Measurements from ENCODE around the gene LBX2.

The LBX2 gene

GRCh38 chr2:74525717-74526648, 26.6 kb upstream of the LBX2 start, which contains the start of gene DQX1:
Gene DQX1 (minus strand): TSS chr2:74526231. CDS start chr2:74525729, 502 bp downstream.
- DNase-seq = no peak

DNA sequence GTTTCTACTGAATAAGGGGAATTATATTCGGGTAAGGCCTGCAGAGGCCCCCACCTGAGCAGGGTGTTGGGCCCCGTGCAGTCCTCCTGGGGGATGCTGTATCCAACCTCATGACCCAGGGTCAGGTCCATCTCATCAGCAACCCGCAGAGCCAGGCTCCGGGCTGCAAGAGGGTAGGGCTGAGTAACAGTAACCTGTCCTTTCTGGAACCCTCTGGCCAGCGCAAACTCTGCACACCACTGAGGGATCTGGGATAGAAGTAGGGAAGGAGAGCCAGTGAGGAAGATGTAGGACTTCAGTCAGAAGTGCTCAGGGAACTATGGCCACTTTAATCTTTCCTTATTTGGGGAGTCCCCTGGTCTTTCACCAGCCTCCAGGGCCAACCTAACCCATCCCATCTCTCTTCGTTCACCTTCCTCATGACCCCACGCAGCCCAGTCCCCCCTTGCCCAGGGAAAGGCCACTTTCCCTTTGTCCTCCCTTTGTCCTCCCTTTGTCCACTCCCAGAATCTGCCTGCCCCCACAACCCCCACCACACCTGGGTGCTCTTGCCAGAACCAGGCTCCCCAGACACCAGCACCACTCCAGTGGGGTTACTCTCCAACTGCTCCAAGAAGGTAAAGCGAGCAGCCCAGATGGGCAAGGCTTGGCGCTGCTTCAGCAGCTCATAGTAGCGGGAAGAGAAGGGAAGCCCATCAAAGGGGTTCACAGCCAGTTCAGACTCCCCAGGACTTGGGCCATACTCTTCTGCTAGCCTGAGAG, 25.7 kb upstream of the LBX2 start:
- no peak for DNase-seq

DNA sequence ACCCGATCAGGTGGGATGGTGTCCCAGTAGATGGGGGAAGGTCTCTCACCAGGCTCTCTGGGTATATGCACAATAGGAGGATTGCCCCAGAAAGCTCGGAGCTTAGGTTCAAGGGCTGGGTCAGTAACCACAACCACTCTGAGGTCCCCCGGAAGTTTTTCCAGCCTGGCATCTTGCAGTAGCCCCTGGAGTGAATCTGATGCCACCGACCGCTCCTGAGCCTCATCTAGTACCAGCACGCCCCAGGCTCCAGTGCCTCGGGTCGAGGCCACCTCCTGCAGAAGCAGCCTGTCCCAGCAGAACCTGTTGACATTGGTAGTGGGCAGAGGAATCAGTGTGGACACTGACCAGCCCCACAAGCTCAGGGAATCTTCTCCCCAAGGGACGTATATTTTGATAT, 24.6 kb upstream of the LBX2 start:
- DNase-seq = no peak

GRCh38 chr2:74522516-74522915, 23.1 kb upstream of the LBX2 start:
- DNase-seq = no peak

DNA sequence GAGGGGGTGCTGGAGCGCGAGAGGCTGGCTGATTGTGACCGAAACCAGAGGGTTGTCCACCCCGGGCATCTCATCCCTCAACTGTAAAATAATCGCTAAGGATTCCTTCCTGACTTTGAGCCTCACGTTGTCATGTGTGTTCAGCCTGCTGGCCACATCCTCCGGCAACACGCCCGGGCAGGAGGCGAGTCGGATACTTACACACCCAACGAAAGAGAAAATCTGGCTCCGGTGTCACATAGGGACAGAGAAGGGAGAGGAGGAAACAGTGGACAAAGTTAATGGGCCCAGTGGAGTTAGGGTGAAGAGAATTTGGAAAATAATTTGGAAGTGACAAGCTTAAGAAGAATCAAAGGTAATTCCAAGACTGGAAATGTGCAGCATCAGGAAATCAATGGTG, 17.2 kb upstream of the LBX2 start:
- DNase-seq = no peak

DNA sequence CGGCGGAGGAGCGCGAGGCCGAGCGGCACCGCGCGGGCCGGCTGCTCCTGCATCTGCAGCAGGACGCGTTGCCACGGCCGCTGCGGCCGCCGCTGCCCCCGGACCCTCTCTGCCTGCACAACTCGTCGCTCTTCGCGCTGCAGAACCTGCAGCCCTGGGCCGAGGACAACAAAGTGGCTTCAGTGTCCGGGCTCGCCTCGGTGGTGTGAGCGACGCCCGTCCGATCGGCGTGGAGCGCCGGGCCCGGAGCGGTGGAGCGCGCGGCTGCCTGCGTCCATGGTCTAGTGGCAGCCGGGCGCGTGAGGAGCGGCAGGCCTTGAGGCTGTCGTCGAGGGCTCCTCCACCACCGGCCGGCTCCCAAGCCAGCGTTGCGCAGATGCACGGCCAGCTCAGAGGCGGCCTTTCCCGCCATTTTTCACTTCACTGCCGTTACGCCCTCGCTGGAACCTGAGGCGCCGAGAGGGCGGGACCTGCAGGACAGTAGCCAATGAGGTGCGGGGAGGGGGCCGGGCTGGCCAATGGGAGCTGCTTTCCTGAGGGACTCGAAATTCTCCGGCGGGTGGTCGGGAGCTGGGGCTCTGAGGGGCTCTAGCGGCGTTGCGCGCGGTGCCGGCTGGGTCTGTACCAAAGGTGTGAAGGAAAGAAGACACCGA, 16.7 kb upstream of the LBX2 start:
- DNase-seq = no peak

DNA sequence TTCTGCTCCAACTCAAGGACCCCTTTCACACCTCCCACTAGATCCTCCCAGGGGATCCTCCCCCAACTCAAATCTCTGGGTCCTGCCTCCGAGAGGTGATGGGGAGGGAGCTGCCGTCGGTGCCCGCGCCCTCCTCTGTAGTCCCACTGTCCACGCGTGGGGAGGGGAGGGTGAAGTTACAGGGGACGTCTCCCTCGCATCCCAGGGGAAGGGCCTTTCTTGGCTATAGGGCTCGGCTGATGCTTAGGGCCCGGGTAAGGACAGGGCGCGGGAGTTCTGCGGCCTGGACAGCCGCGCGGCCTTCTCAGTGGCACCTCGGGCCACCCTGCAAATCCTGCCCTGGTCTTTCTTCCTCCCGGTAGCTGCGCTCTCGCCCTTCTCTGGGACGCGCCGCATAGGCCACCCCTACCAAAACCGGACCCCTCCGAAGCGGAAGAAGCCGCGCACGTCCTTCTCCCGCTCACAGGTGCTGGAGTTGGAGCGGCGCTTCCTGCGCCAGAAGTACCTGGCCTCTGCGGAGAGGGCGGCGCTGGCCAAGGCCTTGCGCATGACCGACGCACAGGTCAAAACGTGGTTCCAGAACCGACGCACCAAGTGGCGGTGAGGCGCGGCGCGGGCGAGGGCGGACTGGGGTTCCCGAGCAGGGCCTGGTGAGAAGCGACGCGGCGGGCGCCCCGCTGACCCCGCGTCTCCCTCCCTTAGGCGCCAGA, 16.0 kb upstream of the LBX2 start:
- no peak for DNase-seq

DNA sequence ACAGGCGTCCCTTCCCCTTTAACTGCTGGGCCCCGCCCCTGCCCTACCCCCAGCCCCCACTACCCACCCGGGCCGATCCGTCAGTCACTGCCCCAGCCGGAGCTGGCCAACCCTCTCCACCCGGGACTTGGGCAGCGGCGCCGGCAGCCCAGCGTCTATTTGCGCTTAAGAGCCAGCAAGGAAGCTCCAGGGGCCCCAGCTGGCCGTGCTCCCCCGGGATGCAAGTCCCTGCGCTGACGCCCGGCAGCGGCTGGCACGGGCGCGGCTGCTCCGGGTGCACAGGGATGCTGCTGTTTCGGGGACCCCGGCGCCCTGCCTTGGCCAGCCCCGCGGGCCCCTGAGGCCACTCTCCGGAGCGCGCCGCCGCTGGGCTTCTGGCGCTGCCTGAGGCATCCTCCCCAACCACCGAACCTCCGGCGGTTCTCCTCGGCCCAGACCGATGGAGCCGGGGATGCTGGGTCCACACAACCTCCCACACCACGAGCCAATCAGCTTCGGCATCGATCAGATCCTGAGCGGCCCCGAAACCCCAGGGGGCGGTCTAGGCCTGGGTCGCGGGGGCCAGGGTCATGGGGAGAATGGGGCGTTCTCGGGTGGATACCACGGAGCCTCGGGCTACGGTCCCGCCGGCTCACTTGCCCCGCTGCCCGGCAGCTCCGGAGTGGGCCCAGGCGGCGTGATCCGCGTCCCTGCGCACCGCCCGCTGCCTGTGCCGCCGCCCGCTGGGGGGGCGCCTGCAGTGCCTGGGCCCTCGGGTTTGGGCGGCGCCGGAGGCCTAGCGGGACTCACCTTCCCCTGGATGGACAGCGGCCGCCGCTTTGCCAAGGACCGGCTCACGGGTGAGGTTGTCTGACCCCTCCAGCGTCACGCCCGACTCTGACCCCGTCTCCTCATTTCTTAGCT, 15.2 kb upstream of the LBX2 start, which contains the start of gene TLX2:
TSS of gene TLX2 (plus strand) at position 83 of the 903 bp plus-strand sequence. CDS start at position 440, 357 bp downstream.
- no peak for DNase-seq

DNA sequence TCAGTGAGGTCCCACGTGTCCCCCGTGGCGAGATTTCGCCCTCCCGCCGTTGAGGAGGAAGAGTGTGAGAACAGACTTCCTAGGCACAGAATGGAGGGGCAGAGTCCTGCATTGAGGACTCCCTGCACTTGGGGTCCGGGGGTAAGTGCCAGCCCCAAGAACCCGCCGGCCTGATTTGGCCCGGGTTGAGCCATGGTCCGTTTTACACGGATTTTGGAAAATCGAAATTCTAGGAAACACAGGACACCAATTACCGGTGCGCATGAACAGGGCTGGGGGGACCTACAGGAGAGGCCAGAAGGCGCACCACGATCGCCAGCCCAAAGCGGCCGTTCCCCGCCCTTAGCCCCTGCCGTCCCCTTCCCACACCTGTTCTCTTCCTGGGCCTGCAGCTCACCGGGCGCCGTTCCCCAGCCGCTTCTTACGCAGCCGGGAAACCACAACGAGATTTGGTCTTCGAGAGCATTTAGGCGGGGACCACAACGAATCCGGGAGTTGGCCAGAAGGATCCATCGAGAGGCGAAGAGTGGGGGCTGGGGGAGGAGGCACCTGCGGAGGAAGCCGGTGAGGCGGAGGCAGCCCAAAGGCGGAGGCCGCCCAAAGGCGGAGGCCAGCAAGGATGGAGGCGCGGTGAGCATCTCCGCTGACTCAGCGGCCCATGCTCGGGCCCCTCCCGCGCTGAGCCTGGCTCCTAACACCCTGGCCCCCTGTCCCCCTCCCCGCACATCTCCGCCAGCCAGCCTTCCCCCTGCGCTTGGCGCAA, 14.4 kb upstream of the LBX2 start:
- no peak for DNase-seq

GRCh38 chr2:74512744-74513604, 13.6 kb upstream of the LBX2 start:
- no peak for DNase-seq

GRCh38 chr2:74511104-74511989, 11.9 kb upstream of the LBX2 start:
- DNase-seq = no peak

DNA sequence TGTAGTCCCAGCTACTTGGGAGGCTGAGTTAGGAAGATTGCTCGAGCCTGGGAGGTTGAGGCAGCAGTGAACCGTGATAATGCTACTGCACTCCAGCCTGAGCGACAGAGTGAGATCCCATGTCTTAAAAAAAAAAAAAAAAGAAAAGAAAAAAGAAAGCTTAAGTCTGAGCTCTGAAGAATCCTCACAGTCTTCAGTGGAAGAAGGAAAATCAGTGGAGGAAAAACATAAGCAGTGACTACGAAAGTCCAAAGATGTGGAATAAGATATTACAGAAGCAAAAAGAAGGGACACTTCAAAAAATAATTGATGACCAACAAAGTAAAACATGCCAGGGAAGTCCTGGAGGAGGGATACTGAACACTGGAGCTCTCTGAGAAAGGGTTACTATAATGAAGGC, 10.9 kb upstream of the LBX2 start:
- no peak for DNase-seq

DNA sequence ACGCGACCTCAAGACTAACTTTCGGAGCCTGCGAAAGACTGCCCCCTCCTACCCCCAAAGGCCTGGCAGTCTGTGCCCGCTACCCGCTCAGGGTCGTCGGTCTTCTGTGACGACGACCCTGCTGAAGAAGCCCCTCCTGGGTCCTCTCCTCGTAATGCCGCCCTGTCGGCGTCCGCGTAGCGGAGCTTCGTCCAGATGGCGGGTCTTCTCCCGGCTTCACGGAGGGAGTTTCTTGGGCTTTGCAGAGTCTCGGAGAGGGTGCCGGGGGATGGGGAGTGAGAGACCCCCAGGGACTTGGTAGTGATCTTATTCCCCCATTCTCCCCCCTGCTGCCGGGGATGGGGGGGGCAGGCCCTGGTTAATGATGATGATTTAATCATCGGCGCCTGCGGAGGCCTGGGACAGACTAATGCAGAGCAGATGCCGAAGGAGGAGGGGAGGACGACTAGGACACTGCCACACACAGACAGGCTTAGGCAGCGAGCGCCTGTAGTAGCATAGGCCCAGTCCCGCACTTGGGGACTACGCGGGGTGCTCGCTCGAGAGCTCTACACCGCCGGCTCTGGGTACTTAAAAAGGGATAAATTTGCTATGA, 8.6 kb upstream of the LBX2 start:
- DNase-seq = no peak

- peak; percentile 44 for DNase-seq
Measured at GRCh38 chr2:74507145-74507925, 7.9 kb upstream of the LBX2 start, which contains the start of gene PCGF1. Gene PCGF1 (minus strand): TSS chr2:74507695. CDS start chr2:74507668, 27 bp downstream.

DNA sequence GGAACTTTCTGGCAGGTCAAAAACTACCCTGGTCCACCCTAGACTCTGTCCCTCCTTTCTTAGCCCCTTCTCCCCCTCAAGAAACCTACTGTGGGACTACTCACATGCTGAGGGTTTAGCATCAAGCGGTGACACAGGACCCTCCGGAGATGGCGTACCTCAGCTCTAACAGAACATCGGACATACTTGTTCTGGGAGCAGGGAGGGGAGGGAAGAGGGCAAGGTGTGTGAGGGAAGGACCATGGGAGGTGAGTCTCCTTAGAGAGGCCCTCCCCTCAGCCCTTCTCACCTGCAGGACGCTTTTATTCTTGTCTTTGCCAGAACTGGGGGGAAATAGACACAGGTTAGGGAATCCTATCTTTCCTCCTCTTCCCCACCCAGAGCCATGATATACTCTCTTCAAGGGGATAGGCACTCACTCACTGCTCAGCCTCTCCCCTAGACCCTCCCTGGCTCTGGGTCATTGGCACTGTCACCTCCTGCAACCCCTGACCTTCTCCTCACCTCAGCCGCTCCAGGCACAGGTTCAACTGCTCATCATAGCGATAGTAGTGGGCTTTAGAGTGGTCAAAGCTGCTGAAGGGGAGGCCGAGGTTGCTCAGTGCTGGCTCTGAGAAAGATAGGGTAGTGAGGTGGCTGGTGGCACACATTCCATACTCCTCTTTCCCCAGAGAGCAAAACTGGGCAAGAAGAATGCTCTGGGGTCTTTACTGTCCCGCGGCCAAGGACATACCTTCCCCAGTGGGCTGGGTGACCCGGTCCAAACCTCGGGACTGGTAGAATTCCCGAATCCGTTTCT, 6.2 kb upstream of the LBX2 start:
- no peak for DNase-seq

GRCh38 chr2:74504591-74504990, 5.2 kb upstream of the LBX2 start:
- no peak for DNase-seq

Data from cortex of kidney (tissue), 1 donor.